GM12891 (cell line): ENCODE measurements around the gene FGFR2.

Experiments used
- PAX5 ChIP-seq: IDR thresholded peaks from 2 replicates; pipeline ENCODE4 v1.6.1; 2011; ENCODE audit warnings: low read length, moderate library complexity, mild to moderate bottlenecking; ENCODE audit not compliant: insufficient read depth, severe bottlenecking
- POLR2A ChIP-seq: IDR thresholded peaks from 2 replicates; pipeline ENCODE4 v1.6.1; 2011; ENCODE audit warnings: low read depth, low read length, control low read depth
- POLR2AphosphoS5 ChIP-seq: IDR thresholded peaks from 2 replicates; pipeline ENCODE4 v1.6.1; 2011; ENCODE audit warnings: low read depth, low read length, control low read depth
- SPI1 ChIP-seq: IDR thresholded peaks from 2 replicates; pipeline ENCODE4 v1.6.1; 2011; ENCODE audit warnings: low read depth, low read length, control low read depth
- TAF1 ChIP-seq: IDR thresholded peaks from 2 replicates; pipeline ENCODE4 v1.6.1; 2011; ENCODE audit warnings: low read depth, low read length, control low read depth

DNA sequence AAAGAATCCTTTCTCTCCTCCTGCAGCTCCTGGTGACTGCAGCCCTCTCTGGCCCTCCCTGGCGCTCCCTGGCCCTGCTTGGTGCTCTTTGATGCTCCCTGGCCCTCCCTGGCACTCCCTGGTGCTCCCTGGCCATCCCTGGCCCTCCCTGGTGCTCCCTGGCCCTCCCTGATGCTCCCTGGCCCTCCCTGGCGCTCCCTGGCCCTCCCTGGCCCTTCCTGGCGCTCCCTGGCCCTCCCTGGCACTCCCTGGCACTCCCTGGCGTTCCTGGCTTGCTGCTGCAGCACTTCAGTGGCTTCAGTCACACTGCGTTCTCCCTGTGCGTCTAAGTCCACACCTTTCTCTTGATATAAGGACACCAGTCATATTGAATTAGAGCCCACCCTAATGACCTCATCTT lies 15.2 kb upstream of the FGFR2 start:
- TF ChIP-seq POLR2A (no peak), TAF1 (no peak), POLR2AphosphoS5 (no peak), PAX5 (no peak), SPI1 (no peak)
